Occipital lobe (tissue), 2 donors: ENCODE measurements around the gene TMEM181. TPM values are rescaled to one million over a fixed set of nuclear protein-coding genes. Genes with fewer than 3 reads are reported as not detected.
"Not testable (repeated sequence)": the region's sequence is repeated elsewhere in the genome, so short reads cannot be mapped to it uniquely, and the experiment has no call there.

Source experiments
- DNase-seq: peaks from one replicate; lab custom pipeline; 2025; lab: John Stamatoyannopoulos, UW
- total RNA-seq: library from RNA; depleted of rRNA; stranded (reverse); fragments of >200 nt; gene quantifications from one replicate; pipeline ENCODE4 v1.2.3, GENCODE V29; 2014

Gene TMEM181
- total RNA-seq, 1 donor from 2014 or later, result 80.3 TPM

DNA sequence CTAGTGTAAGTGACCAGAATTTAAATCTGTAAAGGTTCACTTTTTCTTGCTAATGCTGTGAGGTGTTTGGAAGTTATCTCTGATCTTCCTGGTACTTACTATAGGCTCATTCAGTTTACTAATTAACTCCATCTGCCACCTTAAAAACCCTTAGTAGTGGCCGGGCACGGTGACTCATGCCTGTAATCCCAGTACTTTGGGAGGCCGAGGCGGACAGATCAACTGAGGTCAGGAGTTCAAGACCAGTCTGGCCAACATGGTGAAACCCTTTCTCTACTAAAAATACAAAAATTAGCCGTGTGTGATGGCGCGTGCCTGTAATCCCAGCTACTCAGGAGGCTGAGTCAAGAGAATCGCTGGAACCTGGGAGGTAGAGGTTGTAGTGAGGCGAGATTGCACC is 97.1 kb downstream of the TMEM181 start:
- not testable (repeated sequence) for DNase-seq

DNA sequence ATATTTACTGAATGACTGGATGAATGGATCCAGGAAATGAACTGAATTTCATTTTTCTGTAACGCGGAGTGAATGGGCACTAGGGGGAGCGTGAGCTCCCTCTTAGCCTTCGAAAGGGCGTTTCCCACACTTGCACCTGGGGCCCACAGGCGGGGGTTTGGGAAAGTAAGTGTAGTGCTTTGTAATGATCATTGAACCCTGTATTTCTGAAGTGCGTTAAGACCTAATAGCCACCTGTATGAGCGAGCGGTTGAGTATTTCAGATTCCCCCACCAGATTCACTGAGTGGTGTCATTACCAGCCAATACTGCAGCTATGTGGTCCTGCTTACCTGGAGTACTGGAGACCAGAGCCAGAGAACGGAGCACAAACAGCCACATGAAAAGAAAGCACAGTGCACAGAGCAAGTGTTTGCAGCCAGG is 100.5 kb downstream of the TMEM181 start:
- no peak for DNase-seq

DNA sequence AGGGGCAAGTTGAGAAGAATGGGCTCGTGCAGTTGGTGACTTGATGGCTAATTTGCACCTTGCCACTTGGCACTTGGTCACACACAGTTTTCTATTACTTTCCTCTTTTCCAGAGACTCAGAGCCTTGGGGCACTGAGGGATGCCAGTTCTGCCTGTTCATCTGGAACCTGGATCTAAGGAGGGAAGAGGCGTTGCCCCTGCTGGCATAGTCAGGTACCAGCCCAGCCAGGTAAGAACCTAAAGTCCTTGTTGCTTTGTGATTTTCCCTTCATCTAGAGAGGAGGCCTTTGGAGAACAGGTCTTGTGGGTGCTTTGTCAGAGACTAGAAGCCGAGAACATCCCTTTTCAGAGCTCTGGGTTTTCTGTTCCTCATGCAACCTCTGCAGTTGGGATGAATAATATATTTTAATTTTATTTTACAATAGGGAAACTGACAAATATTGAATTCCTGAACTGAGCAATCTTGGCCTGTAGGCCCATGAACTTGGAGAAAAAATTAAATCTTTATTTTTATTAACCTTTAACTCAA is 101.3 kb downstream of the TMEM181 start:
- DNase-seq, result no peak

DNA sequence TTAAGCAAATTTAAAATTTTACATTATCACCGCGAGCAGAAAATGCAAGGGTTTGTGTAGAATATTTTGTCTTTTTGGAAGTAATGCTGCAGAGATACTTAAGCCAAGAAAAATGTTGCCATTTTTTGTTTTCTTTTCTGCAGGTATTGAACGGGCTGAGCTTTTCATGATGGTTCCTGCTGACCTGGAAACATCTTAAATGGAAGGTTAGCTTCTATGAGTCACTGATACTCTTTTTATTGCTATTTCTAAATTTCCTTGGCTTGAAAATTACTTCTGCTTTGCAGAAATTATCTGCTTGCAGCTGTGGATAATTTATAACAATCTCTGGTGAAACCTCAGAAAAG is 102.7 kb downstream of the TMEM181 start:
- DNase-seq, result no peak

DNA sequence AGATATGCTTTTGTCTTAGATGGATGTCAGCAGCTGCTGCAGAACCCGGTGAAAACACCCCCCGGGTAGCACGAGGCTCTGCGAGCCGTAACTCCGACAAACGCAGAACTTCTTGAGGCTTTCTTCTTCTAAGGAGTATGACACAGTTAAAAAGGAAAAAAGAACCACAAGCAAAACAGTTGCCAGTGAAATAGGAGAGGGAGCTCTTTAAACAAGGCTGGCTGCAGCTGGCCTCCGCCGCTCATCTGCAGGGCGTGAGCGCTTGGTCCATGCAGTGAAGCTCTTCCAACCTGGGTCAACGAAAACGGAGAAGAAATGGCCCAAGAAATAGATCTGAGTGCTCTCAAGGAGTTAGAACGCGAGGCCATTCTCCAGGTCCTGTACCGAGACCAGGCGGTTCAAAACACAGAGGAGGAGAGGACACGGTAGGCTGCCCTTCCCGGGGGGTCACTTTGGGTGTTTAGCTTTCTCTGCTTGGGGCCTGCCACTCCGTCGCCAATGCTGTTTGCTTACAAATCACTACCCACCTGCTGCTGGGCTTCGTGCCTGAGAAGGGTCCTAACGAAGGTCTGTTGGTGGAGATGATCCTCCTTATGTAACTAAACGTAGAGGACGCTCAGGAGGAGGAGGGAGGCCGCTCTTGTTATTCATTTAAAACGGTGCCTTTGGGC is 103.2 kb downstream of the TMEM181 start:
- DNase-seq, result no peak

DNA sequence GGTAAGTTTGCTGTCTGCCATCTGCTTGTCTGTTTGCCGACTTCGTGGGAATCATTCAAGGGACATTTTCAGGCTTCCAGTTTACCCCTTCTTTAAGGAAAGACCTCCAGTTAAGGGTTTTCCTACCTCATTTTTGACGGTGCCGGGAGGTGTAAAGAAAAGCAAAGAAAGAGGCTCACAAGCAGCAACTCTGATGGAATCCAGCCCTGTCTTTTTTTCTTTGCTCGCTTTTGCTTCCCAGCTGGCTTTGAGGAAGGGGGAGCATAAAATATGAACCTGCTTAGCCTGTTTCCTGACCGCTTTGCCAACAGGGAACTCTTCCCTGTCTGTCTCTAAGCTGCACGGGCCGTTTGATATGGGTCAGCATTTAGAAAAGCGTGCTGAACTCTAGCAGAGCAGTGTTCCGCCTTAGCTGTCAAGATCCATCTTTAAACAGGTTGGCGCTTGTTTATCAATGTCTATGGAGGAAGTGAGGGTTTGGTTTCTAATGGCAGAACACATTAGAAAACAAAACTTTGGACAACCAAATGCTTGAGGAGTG is 103.8 kb downstream of the TMEM181 start:
- no peak for DNase-seq

DNA sequence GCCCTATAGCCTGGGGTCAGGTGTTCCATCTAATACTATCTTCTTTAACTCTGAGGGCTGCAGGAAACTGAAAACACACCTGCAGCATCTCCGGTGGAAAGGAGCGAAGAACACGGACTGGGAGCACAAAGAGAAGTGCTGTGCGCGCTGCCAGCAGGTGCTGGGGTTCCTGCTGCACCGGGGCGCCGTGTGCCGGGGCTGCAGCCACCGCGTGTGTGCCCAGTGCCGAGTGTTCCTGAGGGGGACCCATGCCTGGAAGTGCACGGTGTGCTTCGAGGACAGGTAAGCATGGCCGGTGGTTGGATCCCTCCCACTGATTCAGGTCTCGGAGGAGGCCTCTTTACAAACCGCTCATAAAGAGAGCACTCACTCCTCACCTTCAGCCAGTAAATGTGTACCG is 105.4 kb downstream of the TMEM181 start:
- DNase-seq, result no peak

DNA sequence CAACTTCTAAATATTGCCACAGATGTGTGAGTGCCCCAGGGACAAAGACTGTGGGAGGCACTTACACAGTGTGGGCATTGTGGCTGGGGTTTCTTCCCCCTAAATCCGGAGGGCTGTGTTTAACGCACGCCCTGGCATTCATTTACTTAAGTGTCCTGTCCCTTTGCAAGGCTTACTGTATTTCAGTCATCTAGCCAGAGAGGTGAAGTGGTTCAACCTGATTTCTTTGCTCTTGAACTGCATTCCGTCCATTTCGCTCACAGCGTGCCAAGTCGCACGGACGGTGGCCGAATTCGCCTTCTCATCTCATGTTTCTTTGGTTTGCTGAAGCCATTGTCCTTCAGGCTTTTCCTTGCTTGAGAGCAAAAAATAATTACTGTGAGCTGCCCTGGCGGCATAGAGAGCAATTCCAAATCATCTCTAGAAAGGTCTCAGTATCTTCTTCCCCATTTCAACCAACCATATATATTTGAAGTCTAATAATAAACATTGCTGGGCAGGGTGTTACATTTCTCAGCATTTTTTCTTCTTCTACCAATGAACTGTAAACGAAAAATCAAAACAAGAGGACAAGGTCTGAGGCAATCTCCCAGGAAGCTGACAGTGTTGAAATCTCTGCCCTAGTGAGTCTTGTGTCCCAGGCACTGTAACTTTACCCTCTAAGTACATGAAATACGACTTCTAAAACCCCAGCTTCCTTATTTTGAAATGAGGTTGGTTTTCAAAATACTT is 106.9 kb downstream of the TMEM181 start:
- no peak for DNase-seq

DNA sequence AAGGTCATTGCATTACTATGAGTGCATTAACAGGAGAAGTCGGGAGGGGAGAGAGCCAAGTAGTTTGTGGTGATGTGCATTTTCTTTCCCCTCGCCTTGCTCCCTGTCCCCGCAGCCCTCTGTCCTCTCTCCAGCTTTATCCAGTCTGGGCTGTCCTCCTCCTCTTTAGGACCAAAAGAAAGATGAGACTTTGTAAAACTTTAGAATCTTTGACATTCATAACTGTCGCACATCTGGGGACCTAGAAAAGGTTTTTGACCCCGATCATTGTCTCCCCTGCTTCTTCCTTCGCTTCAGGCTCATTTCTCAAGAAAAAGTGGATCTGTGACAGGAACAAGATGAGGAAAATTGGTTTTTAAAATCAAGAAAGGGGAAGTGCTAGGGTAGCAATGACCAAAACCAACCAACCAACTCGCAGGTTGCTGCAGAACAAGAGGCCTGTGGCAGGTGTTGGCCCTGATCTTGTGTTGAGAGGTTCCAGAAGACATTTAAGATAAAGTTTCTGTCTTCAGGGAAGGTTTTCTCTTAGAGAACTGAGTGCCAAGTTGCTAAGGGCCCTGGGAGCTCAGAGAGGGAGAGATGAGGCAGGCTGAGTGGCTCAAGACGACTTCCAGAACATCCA is 107.6 kb downstream of the TMEM181 start:
- no peak for DNase-seq

DNA sequence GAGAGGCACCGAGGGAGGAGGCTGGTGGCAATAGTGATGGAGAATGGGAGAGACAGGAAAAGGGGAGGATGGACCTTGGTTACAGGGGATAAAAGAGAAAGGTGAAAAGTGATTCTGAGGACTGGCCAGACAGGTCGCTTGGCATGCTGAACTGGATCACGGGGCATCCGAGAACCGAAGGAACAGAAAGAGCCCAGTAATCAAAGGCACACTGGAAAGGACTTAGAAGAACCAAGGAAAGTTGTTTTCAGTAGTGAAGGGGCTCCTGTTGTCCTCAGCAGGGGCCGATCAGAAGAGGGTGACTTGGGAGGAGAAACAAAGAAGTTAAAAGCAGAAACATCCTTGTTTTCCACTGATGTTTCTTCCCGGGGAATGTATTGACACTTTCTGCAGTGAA is 108.8 kb downstream of the TMEM181 start:
- DNase-seq, result no peak

DNA sequence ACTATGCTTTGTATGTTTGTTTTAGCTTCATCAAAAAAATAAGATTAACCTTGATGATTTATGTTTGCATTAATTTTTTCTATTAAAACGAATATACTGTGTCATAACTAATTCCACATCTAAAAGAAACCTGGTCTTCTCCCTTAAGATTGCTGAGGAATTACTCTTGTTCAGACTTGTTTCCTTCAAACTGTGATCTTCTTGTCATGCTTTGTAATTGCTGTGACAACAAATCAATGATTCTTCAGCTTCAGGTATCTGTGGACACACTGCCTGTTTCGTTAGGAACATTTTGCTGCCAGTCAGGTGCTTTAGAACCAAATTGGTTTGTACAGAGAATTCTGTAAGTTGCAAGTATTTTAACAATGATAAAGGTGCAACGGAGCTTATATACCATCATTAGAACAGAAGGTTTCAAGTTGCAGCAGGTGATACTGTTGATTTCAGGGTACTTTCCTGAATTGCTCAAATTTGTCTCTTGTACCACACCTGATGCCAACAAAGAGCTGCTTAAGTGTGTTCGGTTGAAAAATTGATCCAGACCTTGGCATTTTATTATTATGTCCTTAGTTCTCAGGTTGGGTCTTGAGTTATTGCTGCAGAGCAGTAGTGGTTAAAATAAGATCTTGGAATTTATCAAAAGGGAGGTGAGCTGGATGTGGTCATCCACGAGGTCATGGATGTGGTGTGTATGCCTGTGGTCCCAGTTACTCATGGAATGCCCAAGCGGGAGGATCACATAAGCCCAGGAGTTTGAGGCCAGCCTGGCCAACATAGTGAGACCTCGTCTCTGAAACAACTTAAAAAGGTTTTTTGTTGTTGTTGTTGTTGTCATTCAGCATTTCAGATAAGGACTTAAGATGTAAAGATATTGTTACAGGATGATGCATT is 109.5 kb downstream of the TMEM181 start:
- no peak for DNase-seq

DNA sequence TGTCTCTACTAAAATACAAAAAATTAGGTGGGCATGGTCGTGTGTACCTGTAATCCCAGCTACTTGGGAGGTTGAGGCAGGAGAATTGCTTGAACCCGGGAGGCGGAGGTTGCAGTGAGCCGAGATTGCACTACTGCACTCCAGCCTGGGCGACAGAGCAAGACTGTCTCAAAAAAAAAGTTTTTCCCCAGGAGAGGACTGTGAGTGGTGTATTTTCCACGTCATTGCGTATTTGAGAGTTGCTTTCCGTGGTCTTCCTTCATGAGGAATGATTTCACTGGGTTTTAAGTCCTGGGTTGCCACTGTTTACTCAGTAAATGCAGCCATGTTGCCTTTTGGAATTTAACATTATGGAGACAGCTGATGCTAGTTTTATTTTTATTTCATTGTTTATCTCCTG is 112.2 kb downstream of the TMEM181 start:
- DNase-seq, result not testable (repeated sequence)

DNA sequence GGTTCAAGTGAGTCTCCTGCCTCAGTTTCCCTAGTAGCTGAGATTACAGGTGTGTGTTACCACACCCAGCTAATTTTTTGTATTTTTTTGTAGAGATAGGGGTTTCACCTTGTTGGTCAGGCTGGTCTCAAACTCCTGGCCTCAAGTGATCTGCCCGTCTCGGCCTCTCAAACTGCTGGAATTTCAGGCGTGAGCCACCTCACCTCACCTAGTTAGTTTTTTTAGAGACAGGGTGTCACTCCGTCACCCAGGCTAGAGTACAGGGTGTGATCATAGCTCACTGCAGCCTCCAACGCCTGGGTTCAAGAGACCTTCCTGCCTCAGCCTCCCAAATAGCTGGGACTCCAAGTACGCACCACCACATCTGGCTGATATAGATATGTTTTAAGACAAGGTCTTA is 112.8 kb downstream of the TMEM181 start:
- DNase-seq, result no peak

DNA sequence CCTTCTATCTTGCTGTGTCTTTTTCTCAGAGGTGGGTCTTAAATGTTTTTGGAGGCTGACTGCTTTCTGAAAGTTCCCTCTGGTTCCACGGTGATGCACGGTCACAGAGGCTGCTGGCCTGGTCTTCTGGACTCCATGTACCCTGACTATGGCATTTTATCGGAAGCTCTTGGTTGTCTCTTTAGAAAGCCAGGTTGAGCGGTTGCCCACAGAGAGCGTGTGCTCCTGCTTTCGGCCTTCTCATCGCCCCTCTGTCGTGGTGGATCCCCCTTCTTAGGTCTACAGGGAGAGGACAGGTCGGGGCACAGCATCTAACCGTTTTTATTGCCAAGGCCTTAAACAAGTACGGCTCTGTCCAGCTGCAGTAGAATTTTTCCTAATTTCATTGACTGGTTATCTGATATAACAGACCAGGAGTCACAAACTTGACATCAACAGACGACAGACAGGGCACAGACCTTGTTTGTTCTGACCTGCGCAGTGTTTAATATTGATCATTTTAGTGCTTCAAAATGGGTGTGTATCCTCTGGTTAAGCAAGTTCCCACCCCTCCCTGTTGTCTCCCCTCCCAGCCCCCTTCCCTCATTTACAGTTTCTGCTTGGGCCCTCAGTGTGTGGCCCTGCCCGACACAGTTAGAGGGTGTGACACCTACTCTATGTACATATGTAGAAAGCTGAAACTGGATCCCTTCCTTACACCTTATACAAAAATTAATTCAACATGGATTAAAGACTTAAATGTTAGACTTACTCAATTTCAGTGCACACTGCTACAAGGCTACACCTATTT is 114.6 kb downstream of the TMEM181 start:
- DNase-seq, result no peak

DNA sequence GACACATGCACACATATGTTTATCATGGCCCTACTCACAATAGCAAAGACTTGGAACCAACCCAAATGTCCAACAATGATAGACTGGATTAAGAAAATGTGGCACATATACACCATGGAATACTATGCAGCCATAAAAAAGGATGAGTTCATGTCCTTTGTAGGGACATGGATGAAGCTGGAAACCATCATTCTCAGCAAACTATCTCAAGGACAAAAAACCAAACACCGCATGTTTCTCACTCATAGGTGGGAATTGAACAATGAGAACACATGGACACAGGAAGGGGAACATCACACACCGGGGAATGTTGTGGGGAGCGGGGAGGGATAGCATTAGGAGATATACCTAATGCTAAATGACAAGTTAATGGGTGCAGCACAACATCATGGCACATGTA is 117.2 kb downstream of the TMEM181 start:
- not testable (repeated sequence) for DNase-seq

DNA sequence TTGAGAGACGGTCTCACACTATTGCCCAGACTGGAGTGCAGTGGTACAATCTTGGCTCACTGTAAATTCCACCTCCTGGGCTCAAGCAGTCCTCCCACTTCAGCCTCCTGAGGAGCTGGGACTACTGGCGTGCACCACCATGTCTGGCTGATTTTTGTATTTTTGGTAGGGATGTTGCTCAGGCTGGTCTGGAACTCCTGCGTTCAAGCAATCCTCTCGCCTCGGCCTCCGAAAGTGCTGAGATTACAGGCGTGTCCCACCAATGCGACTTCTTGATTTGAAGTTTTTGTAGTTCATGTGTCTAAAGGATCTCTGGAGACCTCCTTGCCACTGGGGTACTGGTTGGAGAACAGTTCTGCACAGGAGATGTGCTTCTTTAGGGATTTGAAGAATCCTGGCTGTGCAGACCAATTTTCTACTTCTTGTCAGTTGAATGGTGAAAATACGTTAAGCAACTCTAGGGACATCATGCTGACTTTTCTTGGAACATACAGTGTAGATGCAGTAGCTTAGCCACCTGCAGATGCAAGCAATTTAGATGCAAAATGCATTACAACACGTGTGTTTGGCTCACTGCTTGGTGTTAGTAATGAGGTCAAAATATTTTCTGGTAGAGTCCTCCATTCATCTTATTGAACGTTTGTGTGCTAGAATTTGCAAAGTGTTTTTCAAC is 118.2 kb downstream of the TMEM181 start:
- no peak for DNase-seq

DNA sequence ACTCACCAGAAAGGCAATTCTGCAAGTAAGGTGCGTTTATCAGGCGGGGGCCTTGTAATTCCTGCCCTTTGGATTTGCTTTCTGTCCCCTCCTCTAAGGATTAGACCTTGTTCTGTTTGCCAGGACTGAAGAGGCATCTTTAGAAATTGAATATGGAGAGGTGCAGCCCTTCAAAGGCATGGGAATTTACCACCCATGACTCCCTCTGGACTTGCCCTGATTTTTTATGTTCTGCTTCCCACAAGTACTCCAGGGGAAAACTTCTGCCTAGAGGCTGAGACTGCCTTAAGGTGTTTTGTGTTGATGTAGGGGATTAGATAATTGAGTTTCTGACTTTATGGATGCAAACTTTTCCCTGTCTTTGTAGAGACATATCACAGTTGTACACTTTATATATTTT is 120.1 kb downstream of the TMEM181 start:
- no peak for DNase-seq

DNA sequence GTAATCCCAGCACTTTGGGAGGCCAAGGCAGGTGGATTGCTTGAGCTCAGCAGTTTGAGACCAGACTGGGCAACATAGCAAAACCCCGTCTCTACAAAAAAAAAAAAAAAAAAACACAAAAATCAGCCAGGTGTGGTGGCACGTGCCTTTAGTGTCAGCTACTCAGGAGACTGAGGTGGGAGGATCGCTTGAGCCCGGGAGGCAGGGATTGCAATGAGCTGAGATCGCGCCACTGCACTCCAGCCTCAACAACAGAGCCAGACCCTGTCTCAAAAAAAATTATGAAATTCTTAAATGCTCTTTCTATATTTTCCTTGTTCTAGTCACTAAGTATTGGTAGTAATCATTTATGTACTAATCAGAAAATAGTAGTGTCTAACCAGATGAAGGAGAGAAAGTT is 120.6 kb downstream of the TMEM181 start:
- no peak for DNase-seq

DNA sequence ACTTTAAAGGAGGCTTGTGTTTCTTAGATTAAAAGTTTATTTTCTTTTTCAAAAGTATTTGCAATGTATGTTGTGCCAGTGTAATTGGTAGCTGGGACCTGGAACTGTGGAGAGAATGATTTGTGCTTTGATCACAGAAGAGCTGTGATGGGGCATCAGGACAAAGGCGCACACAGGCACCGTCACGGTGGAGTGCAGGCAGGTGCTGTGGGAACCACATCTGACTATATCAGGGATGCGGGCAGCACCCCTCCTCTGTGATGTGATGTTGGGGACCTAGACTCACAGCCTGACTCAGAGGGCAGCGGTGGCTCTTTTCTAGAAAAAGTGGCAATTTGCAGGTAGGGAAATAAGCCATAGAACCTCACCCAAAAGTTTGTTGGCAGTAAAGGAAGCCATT is 124.4 kb downstream of the TMEM181 start:
- no peak for DNase-seq

DNA sequence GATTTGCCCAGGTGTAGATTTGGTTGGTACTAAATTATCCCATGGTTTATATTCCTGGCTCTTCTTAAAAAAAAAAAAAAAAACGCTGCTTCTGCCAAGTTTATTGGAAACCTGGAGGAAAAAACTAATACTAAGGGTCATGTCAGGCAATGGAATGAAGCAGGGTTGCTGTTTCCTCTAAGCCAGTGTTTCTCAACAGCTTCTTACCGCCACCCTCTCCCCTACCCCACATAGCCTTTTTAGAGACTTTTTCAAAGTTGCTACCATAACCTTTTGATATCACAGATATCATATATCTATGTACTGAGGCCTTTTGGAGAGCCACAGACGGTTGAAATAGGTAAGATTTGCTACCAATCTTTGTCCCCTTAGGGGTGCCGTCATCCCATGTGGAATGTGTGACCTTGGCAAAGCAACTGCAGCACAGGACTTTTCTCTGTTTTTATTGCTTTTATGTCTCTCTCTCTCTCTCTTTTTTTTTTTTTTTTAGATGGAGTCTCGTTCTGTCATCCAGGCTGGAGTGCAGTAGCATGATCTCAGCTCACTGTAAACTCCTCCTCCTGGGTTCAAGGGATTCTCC is 124.9 kb downstream of the TMEM181 start:
- no peak for DNase-seq
